ENCODE results near the gene FAHD2B.
"Not testable (repeated sequence)": the region's sequence is repeated elsewhere in the genome, so short reads cannot be mapped to it uniquely, and the experiment has no call there.

DNA sequence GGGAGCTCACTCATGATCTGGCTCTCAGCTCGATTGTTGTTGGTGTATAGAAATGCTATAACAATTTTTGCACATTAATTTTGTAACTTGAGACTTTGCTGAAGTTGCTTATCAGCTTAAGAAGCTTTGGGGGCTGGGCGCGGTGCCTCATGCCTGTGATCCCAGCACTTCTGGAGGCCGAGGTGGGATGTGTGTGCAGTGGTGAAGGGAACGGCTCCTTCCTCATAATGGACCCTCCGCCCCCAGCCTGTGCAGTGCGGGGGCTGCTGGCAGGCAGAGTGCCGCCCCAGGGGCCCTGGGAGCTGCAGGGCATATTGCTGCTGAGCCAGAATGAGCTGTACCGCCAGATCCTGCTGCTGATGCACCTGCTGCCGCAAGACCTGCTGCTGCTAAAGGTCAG lies 13.8 kb downstream of the FAHD2B start:
- TF ChIP-seq, protein P1, sequence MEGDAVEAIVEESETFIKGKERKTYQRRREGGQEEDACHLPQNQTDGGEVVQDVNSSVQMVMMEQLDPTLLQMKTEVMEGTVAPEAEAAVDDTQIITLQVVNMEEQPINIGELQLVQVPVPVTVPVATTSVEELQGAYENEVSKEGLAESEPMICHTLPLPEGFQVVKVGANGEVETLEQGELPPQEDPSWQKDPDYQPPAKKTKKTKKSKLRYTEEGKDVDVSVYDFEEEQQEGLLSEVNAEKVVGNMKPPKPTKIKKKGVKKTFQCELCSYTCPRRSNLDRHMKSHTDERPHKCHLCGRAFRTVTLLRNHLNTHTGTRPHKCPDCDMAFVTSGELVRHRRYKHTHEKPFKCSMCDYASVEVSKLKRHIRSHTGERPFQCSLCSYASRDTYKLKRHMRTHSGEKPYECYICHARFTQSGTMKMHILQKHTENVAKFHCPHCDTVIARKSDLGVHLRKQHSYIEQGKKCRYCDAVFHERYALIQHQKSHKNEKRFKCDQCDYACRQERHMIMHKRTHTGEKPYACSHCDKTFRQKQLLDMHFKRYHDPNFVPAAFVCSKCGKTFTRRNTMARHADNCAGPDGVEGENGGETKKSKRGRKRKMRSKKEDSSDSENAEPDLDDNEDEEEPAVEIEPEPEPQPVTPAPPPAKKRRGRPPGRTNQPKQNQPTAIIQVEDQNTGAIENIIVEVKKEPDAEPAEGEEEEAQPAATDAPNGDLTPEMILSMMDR (optimal IDR thresholded peaks at IDR 0.05 in 1 of 3, IDR thresholded peaks at IDR 0.05 in 1 of 3, conservative IDR thresholded peaks at IDR 0.05 in 1 of 3; ENCODE audit: extremely low read depth in 1 of 3, insufficient read depth in 2 of 3, low read length in 3 of 3): not testable (repeated sequence)
- TF ChIP-seq EZH2 (IDR thresholded peaks at IDR 0.05; ENCODE audit: low read length): not testable (repeated sequence)

All from keratinocyte (primary cell).